GM12878 (cell line): ENCODE data around the gene MAPRE2. TPM values are rescaled to one million over a fixed set of nuclear protein-coding genes. Genes with fewer than 3 reads are reported as not detected.

Experiments used
- ATAC-seq: fragments of 200-7000 bp; cut with Tn5 transposase; 3 replicates; pipeline ENCODE4 v1.9.1; 2020; ENCODE audit warnings: mild to moderate bottlenecking, moderate library complexity
- BruUV-seq: library from RNA; stranded (reverse); fragments of 400-500 nt; replicated peaks from 2 replicates; lab custom pipeline; 2021; lab: Mats Ljungman, UMichigan
- CTCF ChIA-PET: fragments of 300-600 bp; sonication (Branson Sonifier 250); formaldehyde crosslinking; extraction: SDS; loops from one replicate; lab custom pipeline; 2021; ENCODE audit warnings: inconsistent platforms; lab: Yijun Ruan, JAX
- POLR2A ChIA-PET: fragments of 350-600 bp; formaldehyde crosslinking; extraction: SDS; loops from one replicate; lab custom pipeline; 2021; ENCODE audit warnings: inconsistent platforms; lab: Charles Lee
- RAD21 ChIA-PET: fragments of 300-600 bp; sonication (Branson Sonifier 250); formaldehyde crosslinking; loops from one replicate; lab custom pipeline; 2023; ENCODE audit warnings: antibody characterized with exemption; ENCODE audit not compliant: unreplicated experiment; lab: Charles Lee
- SMC1A ChIA-PET: fragments of 300-600 bp; sonication (Branson Sonifier 250); formaldehyde crosslinking; loops from one replicate; lab custom pipeline; 2023; ENCODE audit not compliant: unreplicated experiment, uncharacterized antibody; lab: Charles Lee
- DNase-seq: peaks from one replicate; pipeline ENCODE4 v3.0.0-alpha.2; 2011; ENCODE audit warnings: low read depth, low spot score
- FAIRE-seq: peaks from 3 replicates; lab custom pipeline; 2011; peaks lifted over from hg19 to GRCh38; lab: Jason Lieb, UNC
- H2AFZ ChIP-seq: 2 replicates; pipeline ENCODE4 v1.6.0; 2011; ENCODE audit warnings: low read depth, low read length, control low read depth; ENCODE audit not compliant: control insufficient read depth
- H3K27ac ChIP-seq: 2 replicates; pipeline ENCODE4 v1.5.1; 2011; ENCODE audit warnings: control low read depth; ENCODE audit not compliant: control insufficient read depth, insufficient read depth
- H3K27me3 ChIP-seq, 2 experiments: replicated peaks in 1 of 2; 2 replicates each; pipeline versions ENCODE4 v1.6.0 to v1.6.1; 2011; ENCODE audit warnings: low read length in 1 of 2; ENCODE audit not compliant: control insufficient read depth in 2 of 2, insufficient read depth in 2 of 2
- H3K36me3 ChIP-seq, 2 experiments: 2 replicates each; pipeline ENCODE4 v1.5.1; 2011; ENCODE audit warnings: low read length in 1 of 2; ENCODE audit not compliant: control insufficient read depth in 2 of 2, insufficient read depth in 2 of 2
- H3K4me1 ChIP-seq: 2 replicates; pipeline ENCODE4 v1.6.1; 2011; ENCODE audit warnings: mild to moderate bottlenecking, low read length, moderate library complexity, mixed read lengths; ENCODE audit not compliant: control insufficient read depth, insufficient read depth
- H3K4me2 ChIP-seq: 2 replicates; pipeline ENCODE4 v1.6.0; 2011; ENCODE audit warnings: control low read depth; ENCODE audit not compliant: control insufficient read depth, insufficient read depth
- H3K4me3 ChIP-seq: fragments of 200-600 bp; sonication (generic); 2 replicates; pipeline ENCODE4 v1.5.1; 2016
- H3K79me2 ChIP-seq: 2 replicates; pipeline ENCODE4 v1.6.0; 2011; ENCODE audit warnings: low read length; ENCODE audit not compliant: control insufficient read depth, insufficient read depth
- H3K9ac ChIP-seq: 2 replicates; pipeline ENCODE4 v1.8.0; 2011; ENCODE audit warnings: low read length, control low read depth, mixed read lengths; ENCODE audit not compliant: control insufficient read depth, insufficient read depth
- H3K9me3 ChIP-seq: replicated peaks from 3 replicates; pipeline ENCODE4 v1.5.1; 2011; ENCODE audit warnings: mild to moderate bottlenecking, low read length; ENCODE audit not compliant: control insufficient read depth, insufficient read depth
- H4K20me1 ChIP-seq: 2 replicates; pipeline ENCODE4 v1.6.0; 2011; ENCODE audit not compliant: control insufficient read depth, insufficient read depth
- CHD1 ChIP-seq: IDR thresholded peaks from 2 replicates; pipeline ENCODE4 v1.6.1; 2012; ENCODE audit warnings: low read depth, low read length, improper control_type of control experiment
- EED ChIP-seq: sonication (generic); IDR thresholded peaks from 2 replicates; pipeline ENCODE4 v1.6.1; 2016; ENCODE audit warnings: antibody characterized with exemption, low read depth
- ESRRA ChIP-seq: IDR thresholded peaks from 2 replicates; pipeline ENCODE4 v1.6.1; 2012; ENCODE audit warnings: mild to moderate bottlenecking, low read length, improper control_type of control experiment
- SMC3 ChIP-seq: IDR thresholded peaks from 2 replicates; pipeline ENCODE4 v1.6.1; 2011; ENCODE audit warnings: low read length, improper control_type of control experiment, borderline replicate concordance
- SRF ChIP-seq, 2 experiments: IDR thresholded peaks; 2 replicates each; pipeline ENCODE4 v1.6.1; 2011; ENCODE audit warnings: low read depth in 2 of 2, low read length in 2 of 2, mild to moderate bottlenecking in 1 of 2, moderate library complexity in 1 of 2
- ZNF384 ChIP-seq: IDR thresholded peaks from 2 replicates; pipeline ENCODE4 v1.6.1; 2012; ENCODE audit warnings: low read depth, mild to moderate bottlenecking, low read length, improper control_type of control experiment, borderline replicate concordance
- WGBS: methylation state at CpG from one replicate; pipeline ENCODE4 v1.1.6; 2016; ENCODE audit warnings: low lambda C conversion rate; ENCODE audit not compliant: insufficient replicate concordance, insufficient coverage; ENCODE audit errors: missing lambda C conversion rate; 5-methylcytosine and 5-hydroxymethylcytosine counted together
- in situ Hi-C: fragments of 300-500 bp; cut with MboI; formaldehyde crosslinking; loops from 9 replicates; pipeline ENCODE4 v1.14.3; 2018; ENCODE audit warnings: mixed read lengths
- intact Hi-C: fragments of 100-400 bp; cut with micrococcal nuclease; formaldehyde crosslinking; loops from one replicate; pipeline ENCODE4 v1.14.2; 2022; ENCODE audit not compliant: unreplicated experiment
- polyA plus RNA-seq, 11 experiments: library from polyadenylated mRNA; depleted of rRNA in 4 of 11; unstranded in 6 of 11; stranded (reverse) in 5 of 11; fragments of >200 nt; fragmentation: Nextera tagmentation in 4 of 11; fragmentation: Illumina TruSeq in 1 of 11; extraction: Ambion mirVana in 4 of 11; extraction: Trizol in 1 of 11; gene quantifications; 1 replicate in 1 of 11; 2 replicates in 10 of 11; pipeline versions ENCODE4 v1.2.1 to v1.2.3, GENCODE V29; 2011 to 2016; ENCODE audit warnings: inconsistent platforms in 2 of 11, missing spikeins in 2 of 11, low read depth in 1 of 11
- total RNA-seq, 4 experiments: library from RNA; depleted of rRNA in 3 of 4; stranded (reverse); fragments of >200 nt in 3 of 4; fragmentation: Illumina TruSeq in 1 of 4; extraction: Trizol in 1 of 4; gene quantifications; 2 replicates each; pipeline versions ENCODE4 v1.2.1 to v1.2.3, GENCODE V29; 2013 to 2021
- TF ChIP-seq, protein P1 (sequence below): fragments of 450-650 bp; formaldehyde crosslinking; IDR thresholded peaks from 2 replicates; pipeline ENCODE4 v1.4.0; 2020; ENCODE audit warnings: mild to moderate bottlenecking, moderate library complexity
- TF ChIP-seq, protein P2 (sequence below): IDR thresholded peaks from 2 replicates; pipeline ENCODE4 v1.6.1; 2012; ENCODE audit warnings: low read depth, low read length, improper control_type of control experiment
- TF ChIP-seq, protein P3 (sequence below): fragments of 450-650 bp; conservative IDR thresholded peaks from 2 replicates; pipeline ENCODE4 v1.6.1; 2017; ENCODE audit warnings: mild to moderate bottlenecking, moderate library complexity

Gene MAPRE2
- total and polyA plus RNA-seq, 10 of the 15 experiments (the other 5 are each of a cell fraction or from before 2014, with no cell fraction given): 11.0 to 50.6 (median 24.0) TPM

DNA sequence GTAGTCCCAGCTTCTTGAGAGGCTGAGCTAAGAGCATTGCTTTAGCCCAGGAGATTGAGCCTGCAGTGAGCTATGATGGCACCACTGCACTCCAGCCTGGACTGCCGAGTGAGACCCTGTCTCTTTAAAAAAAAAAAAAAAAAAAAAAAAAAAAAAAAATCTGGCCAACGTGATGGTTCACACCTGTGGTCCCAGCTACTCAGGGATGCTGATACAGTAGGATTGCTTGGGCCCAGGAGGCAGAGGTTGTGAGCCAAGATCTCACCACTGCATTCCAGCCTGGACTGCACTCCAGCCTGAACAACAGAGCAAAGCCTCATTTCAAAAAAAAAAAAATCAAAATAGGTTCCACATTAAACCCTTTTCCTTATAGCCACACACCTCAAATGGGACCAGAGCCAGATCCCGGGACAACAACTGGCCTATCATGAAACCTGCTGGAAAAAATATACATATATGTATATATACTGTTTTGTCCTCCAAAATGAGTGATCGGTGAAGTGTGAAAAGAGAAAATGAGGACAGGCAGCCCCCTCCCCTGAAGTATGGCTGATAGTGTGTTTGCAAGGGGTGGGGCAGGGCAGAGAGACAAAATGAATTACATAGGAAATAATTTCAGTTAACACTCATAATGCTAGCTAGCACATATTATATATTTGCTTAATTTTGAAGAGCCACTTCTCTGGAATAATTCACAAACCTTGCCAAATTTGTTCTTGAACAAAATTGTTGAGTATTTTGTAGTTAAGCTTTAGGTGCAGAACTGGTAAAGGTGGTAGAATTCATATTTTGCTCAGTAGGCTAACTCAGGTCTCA lies 22.9 kb downstream of the MAPRE2 start:
- BruUV-seq: no TSS peak
- in situ Hi-C loops (no loop called here), intact Hi-C loops (no loop called here)
- no peaks in the 10 kb centered on the region for H4K20me1 ChIP-seq
- no peak overlapping the region for H3K9ac ChIP-seq
- FAIRE-seq (no peak), ATAC-seq (no peak), DNase-seq (no peak)
- no peak overlapping the region for H3K4me2 ChIP-seq
- no peaks in the 10 kb centered on the region for H3K4me1 ChIP-seq
- 73% methylated on average over 4 of the region's 4 CpGs for WGBS
- no peaks in the 10 kb centered on the region for H3K9me3 ChIP-seq
- H3K27ac ChIP-seq: no peak overlapping the region
- no peaks in the 10 kb centered on the region for H3K36me3 ChIP-seq
- H3K27me3 ChIP-seq: no peaks in the 10 kb centered on the region
- no peak overlapping the region for H3K4me3 ChIP-seq
- TF ChIP-seq ZNF384: peak; percentile 69
- TF ChIP-seq CHD1: no peak
- TF ChIP-seq, all 136 proteins: peak for 1
- Histone ChIP-seq H2AFZ (no peak overlapping the region), H3K79me2 (no peaks in the 10 kb centered on the region)
- RAD21 ChIA-PET: no interaction called here
- CTCF ChIA-PET: interaction anchor here (1.1 kb wide), 1 partner anchor 10 kb away, joined by 4 read pairs; no protein-coding TSS in a partner anchor
- POLR2A ChIA-PET: no interaction called here
- SMC1A ChIA-PET: interaction anchor here (0.9 to 1.5 kb wide), 4 partner anchors 9 to 38 kb away, joined by 3 to 5 read pairs (median 4); no protein-coding TSS in a partner anchor

DNA sequence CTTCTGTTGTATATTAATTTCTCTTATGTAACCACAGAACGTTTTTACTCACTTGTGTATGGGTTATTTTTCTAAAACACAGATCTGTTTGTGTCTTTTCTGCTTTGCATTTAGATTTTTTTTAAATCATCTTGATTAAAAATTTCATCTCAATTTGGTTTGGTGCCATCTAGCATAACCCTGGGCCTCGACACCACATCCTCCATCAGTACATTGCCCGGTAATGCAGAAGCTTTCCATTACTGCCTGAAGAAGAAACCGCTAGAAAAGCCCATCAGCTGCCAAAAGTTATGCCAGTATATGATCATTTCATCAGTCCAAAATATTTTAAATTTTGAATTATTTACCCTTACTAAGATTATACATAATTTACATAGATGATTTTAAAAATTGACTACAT lies 26.2 kb downstream of the MAPRE2 start:
- no peaks in the 10 kb centered on the region for H3K79me2 ChIP-seq
- no peak for FAIRE-seq
- H3K9ac ChIP-seq: no peak overlapping the region
- no peak for ATAC-seq
- no peak overlapping the region for H3K4me2 ChIP-seq
- H3K27me3 ChIP-seq: no peaks in the 10 kb centered on the region
- H3K9me3 ChIP-seq: no peaks in the 10 kb centered on the region
- WGBS: 61% methylated on average over 4 of the region's 4 CpGs
- RAD21 ChIA-PET: no interaction called here
- peaks cover 10% of the 10 kb centered on the region for H3K4me1 ChIP-seq
- H4K20me1 ChIP-seq: no peaks in the 10 kb centered on the region
- peaks cover 0 to 2% of the 10 kb centered on the region in 2 experiments; a peak in 1 of 4 replicates for H3K36me3 ChIP-seq
- in situ Hi-C loops (no loop called here), intact Hi-C loops (no loop called here)
- H3K27ac ChIP-seq: no peak overlapping the region
- CTCF ChIA-PET: no interaction called here
- no peak overlapping the region for H2AFZ ChIP-seq
- no TSS peak for BruUV-seq
- no peak overlapping the region for H3K4me3 ChIP-seq
- DNase-seq: no peak
- POLR2A ChIA-PET: no interaction called here
- SMC1A ChIA-PET: no interaction called here
- TF ChIP-seq EED (no peak), SMC3 (no peak), SRF (IDR thresholded peaks at IDR 0.05; ENCODE audit: low read depth in 2 of 2, low read length in 2 of 2) (no peak), ESRRA (no peak)
- TF ChIP-seq, protein P1, sequence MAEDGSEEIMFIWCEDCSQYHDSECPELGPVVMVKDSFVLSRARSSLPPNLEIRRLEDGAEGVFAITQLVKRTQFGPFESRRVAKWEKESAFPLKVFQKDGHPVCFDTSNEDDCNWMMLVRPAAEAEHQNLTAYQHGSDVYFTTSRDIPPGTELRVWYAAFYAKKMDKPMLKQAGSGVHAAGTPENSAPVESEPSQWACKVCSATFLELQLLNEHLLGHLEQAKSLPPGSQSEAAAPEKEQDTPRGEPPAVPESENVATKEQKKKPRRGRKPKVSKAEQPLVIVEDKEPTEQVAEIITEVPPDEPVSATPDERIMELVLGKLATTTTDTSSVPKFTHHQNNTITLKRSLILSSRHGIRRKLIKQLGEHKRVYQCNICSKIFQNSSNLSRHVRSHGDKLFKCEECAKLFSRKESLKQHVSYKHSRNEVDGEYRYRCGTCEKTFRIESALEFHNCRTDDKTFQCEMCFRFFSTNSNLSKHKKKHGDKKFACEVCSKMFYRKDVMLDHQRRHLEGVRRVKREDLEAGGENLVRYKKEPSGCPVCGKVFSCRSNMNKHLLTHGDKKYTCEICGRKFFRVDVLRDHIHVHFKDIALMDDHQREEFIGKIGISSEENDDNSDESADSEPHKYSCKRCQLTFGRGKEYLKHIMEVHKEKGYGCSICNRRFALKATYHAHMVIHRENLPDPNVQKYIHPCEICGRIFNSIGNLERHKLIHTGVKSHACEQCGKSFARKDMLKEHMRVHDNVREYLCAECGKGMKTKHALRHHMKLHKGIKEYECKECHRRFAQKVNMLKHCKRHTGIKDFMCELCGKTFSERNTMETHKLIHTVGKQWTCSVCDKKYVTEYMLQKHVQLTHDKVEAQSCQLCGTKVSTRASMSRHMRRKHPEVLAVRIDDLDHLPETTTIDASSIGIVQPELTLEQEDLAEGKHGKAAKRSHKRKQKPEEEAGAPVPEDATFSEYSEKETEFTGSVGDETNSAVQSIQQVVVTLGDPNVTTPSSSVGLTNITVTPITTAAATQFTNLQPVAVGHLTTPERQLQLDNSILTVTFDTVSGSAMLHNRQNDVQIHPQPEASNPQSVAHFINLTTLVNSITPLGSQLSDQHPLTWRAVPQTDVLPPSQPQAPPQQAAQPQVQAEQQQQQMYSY (CRISPR knock-in tag): no peak
- TF ChIP-seq, protein P2, sequence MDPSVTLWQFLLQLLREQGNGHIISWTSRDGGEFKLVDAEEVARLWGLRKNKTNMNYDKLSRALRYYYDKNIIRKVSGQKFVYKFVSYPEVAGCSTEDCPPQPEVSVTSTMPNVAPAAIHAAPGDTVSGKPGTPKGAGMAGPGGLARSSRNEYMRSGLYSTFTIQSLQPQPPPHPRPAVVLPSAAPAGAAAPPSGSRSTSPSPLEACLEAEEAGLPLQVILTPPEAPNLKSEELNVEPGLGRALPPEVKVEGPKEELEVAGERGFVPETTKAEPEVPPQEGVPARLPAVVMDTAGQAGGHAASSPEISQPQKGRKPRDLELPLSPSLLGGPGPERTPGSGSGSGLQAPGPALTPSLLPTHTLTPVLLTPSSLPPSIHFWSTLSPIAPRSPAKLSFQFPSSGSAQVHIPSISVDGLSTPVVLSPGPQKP: no peak
- TF ChIP-seq, protein P3, sequence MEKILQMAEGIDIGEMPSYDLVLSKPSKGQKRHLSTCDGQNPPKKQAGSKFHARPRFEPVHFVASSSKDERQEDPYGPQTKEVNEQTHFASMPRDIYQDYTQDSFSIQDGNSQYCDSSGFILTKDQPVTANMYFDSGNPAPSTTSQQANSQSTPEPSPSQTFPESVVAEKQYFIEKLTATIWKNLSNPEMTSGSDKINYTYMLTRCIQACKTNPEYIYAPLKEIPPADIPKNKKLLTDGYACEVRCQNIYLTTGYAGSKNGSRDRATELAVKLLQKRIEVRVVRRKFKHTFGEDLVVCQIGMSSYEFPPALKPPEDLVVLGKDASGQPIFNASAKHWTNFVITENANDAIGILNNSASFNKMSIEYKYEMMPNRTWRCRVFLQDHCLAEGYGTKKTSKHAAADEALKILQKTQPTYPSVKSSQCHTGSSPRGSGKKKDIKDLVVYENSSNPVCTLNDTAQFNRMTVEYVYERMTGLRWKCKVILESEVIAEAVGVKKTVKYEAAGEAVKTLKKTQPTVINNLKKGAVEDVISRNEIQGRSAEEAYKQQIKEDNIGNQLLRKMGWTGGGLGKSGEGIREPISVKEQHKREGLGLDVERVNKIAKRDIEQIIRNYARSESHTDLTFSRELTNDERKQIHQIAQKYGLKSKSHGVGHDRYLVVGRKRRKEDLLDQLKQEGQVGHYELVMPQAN: no peak
